Hepatocyte (in vitro differentiated cells): ENCODE results near the gene ANO6. TPM values are rescaled to one million over a fixed set of nuclear protein-coding genes. Genes with fewer than 3 reads are reported as not detected.

ENCODE experiments used
- DNase-seq: peaks from one replicate; pipeline ENCODE4 v3.0.0-alpha.2; 2016; ENCODE audit warnings: low spot score
- H2AFZ ChIP-seq: fragments of 200-600 bp; sonication (generic); 2 replicates; pipeline ENCODE4 v1.6.0; 2016; ENCODE audit warnings: antibody characterized with exemption, mild to moderate bottlenecking
- H3K27ac ChIP-seq: fragments of 200-600 bp; sonication (generic); 2 replicates; pipeline ENCODE4 v1.5.1; 2016; ENCODE audit warnings: mild to moderate bottlenecking
- H3K27me3 ChIP-seq: fragments of 200-600 bp; sonication (generic); 2 replicates; pipeline ENCODE4 v1.6.1; 2016
- H3K36me3 ChIP-seq: fragments of 200-600 bp; sonication (generic); replicated peaks from 2 replicates; pipeline ENCODE4 v1.5.1; 2016; ENCODE audit warnings: low read depth; ENCODE audit not compliant: insufficient read depth
- H3K4me1 ChIP-seq: fragments of 200-600 bp; sonication (generic); 2 replicates; pipeline ENCODE4 v1.5.1; 2016; ENCODE audit warnings: mild to moderate bottlenecking, moderate library complexity; ENCODE audit not compliant: insufficient read depth
- H3K4me2 ChIP-seq: fragments of 200-600 bp; sonication (generic); 2 replicates; pipeline ENCODE4 v1.6.0; 2016
- H3K4me3 ChIP-seq: fragments of 200-600 bp; sonication (generic); 2 replicates; pipeline ENCODE4 v1.5.1; 2016; ENCODE audit warnings: mild to moderate bottlenecking
- H3K79me2 ChIP-seq: fragments of 200-600 bp; sonication (generic); 2 replicates; pipeline ENCODE4 v1.6.0; 2017; ENCODE audit warnings: mild to moderate bottlenecking
- H3K9me2 ChIP-seq: fragments of 200-600 bp; sonication (generic); replicated peaks from 2 replicates; pipeline ENCODE4 v1.6.0; 2017; ENCODE audit warnings: mild to moderate bottlenecking; ENCODE audit not compliant: insufficient read depth
- H3K9me3 ChIP-seq: fragments of 200-600 bp; sonication (generic); 2 replicates; pipeline ENCODE4 v1.5.1; 2016; ENCODE audit warnings: low read depth, mild to moderate bottlenecking
- H4K20me1 ChIP-seq: fragments of 200-600 bp; sonication (generic); 2 replicates; pipeline ENCODE4 v1.6.0; 2016; ENCODE audit warnings: mild to moderate bottlenecking; ENCODE audit not compliant: insufficient read depth, poor library complexity, severe bottlenecking
- CTCF ChIP-seq: fragments of 200-600 bp; sonication (generic); IDR thresholded peaks from 2 replicates; pipeline ENCODE4 v1.5.1; 2016; ENCODE audit warnings: antibody characterized with exemption, mild to moderate bottlenecking; ENCODE audit not compliant: poor library complexity
- EZH2 ChIP-seq: fragments of 200-600 bp; sonication (generic); IDR thresholded peaks from 2 replicates; pipeline ENCODE4 v1.6.1; 2016; ENCODE audit warnings: antibody characterized with exemption, mild to moderate bottlenecking, borderline replicate concordance
- EZH2phosphoT487 ChIP-seq: fragments of 200-600 bp; sonication (generic); IDR thresholded peaks from one replicate; pipeline ENCODE4 v1.6.1; 2018; ENCODE audit warnings: antibody characterized with exemption, mild to moderate bottlenecking, low read depth, moderate library complexity; ENCODE audit not compliant: unreplicated experiment, severe bottlenecking
- WGBS: methylation state at CpG from one replicate; pipeline ENCODE4 v1.1.6; 2016; ENCODE audit warnings: low lambda C conversion rate; ENCODE audit errors: missing lambda C conversion rate; 5-methylcytosine and 5-hydroxymethylcytosine counted together
- polyA plus RNA-seq: library from polyadenylated mRNA; unstranded; fragments of >200 nt; fragmentation: Nextera tagmentation; extraction: Ambion mirVana; gene quantifications from 2 replicates; pipeline ENCODE4 v1.2.1, GENCODE V29; 2016
- total RNA-seq: library from RNA; depleted of rRNA; stranded (reverse); fragments of >200 nt; gene quantifications from 2 replicates; pipeline ENCODE4 v1.2.3, GENCODE V29; 2014

Gene ANO6
- total and polyA plus RNA-seq, 2 experiments from 2014 or later = 50.4 to 82.2 TPM

GRCh38 chr12:45429831-45430230 is 213.9 kb downstream of the ANO6 start:
- no peaks in the 10 kb centered on the region for H3K9me3 ChIP-seq
- no peak for DNase-seq
- no peaks in the 10 kb centered on the region for H3K9me2 ChIP-seq
- TF ChIP-seq EZH2phosphoT487 = no peak
- TF ChIP-seq CTCF = no peak
- TF ChIP-seq EZH2 = no peak
- no peak overlapping the region for H3K4me3 ChIP-seq
- no peak overlapping the region for H3K27ac ChIP-seq
- H3K27me3 ChIP-seq = no peaks in the 10 kb centered on the region
- WGBS = 89% methylated on average over 1 of the region's 1 CpG
- peaks cover 9% of the 10 kb centered on the region for H3K36me3 ChIP-seq
- no peak overlapping the region for H3K4me2 ChIP-seq
- H3K79me2 ChIP-seq = no peaks in the 10 kb centered on the region
- H4K20me1 ChIP-seq = no peaks in the 10 kb centered on the region
- no peaks in the 10 kb centered on the region for H3K4me1 ChIP-seq
- no peak overlapping the region for H2AFZ ChIP-seq

GRCh38 chr12:45431126-45431525 is 215.2 kb downstream of the ANO6 start:
- Histone ChIP-seq H4K20me1 (no peaks in the 10 kb centered on the region), H3K4me1 (no peaks in the 10 kb centered on the region), H3K79me2 (no peaks in the 10 kb centered on the region), H3K27me3 (no peaks in the 10 kb centered on the region), H3K36me3 (peaks cover 9% of the 10 kb centered on the region), H3K4me3 (no peak overlapping the region), H3K27ac (no peak overlapping the region), H3K9me3 (no peaks in the 10 kb centered on the region), H2AFZ (no peak overlapping the region), H3K9me2 (no peaks in the 10 kb centered on the region), H3K4me2 (no peak overlapping the region)
- WGBS = 89% methylated on average over 5 of the region's 5 CpGs
- no peak for DNase-seq
- no peak for TF ChIP-seq CTCF
- TF ChIP-seq EZH2 = no peak
- TF ChIP-seq EZH2phosphoT487 = no peak

- H3K4me2 ChIP-seq = no peak overlapping the region
- no peaks in the 10 kb centered on the region for H4K20me1 ChIP-seq
- no peak for TF ChIP-seq EZH2phosphoT487
- TF ChIP-seq CTCF = no peak
- TF ChIP-seq EZH2 = no peak
- no peak overlapping the region for H2AFZ ChIP-seq
- over 99% methylated on average over 5 of the region's 5 CpGs for WGBS
- H3K36me3 ChIP-seq = peaks cover 9% of the 10 kb centered on the region
- no peaks in the 10 kb centered on the region for H3K9me3 ChIP-seq
- H3K27me3 ChIP-seq = no peaks in the 10 kb centered on the region
- H3K4me1 ChIP-seq = no peaks in the 10 kb centered on the region
- DNase-seq = no peak
- no peaks in the 10 kb centered on the region for H3K79me2 ChIP-seq
- H3K9me2 ChIP-seq = no peaks in the 10 kb centered on the region
- no peak overlapping the region for H3K4me3 ChIP-seq
- peak overlapping the region; percentile 47 for H3K27ac ChIP-seq
Measured at GRCh38 chr12:45432710-45433109, 216.8 kb downstream of the ANO6 start.

GRCh38 chr12:45433441-45433868 is 217.6 kb downstream of the ANO6 start:
- Histone ChIP-seq H3K9me3 (no peaks in the 10 kb centered on the region), H3K4me1 (no peaks in the 10 kb centered on the region), H3K79me2 (no peaks in the 10 kb centered on the region), H3K4me3 (no peak overlapping the region), H4K20me1 (no peaks in the 10 kb centered on the region), H3K9me2 (no peaks in the 10 kb centered on the region), H3K36me3 (peaks cover 9% of the 10 kb centered on the region), H3K4me2 (peak overlapping the region; percentile 22), H3K27me3 (no peaks in the 10 kb centered on the region), H2AFZ (no peak overlapping the region), H3K27ac (peak overlapping the region; percentile 48)
- DNase-seq = peak; percentile 34
- TF ChIP-seq EZH2 = no peak
- TF ChIP-seq CTCF = no peak
- TF ChIP-seq EZH2phosphoT487 = no peak
- WGBS = 47% methylated on average over 6 of the region's 6 CpGs
